Activated T-cell treated with anti-CD3 and anti-CD28 coated beads, Interleukin-2, amount 50 U/mL, for 1 hour (primary cell): ENCODE results near the gene PPP2R2B.

Experiments
- DNase-seq: peaks from one replicate; pipeline ENCODE4 v3.0.0-alpha.2; 2020

The PPP2R2B gene

GRCh38 chr5:146884066-146884626 lies 5.6 kb upstream of the PPP2R2B start:
- DNase-seq: no peak

- no peak for DNase-seq
These were observed 5.0 kb upstream of the PPP2R2B start for GRCh38 chr5:146883511-146883910.

GRCh38 chr5:146880966-146881365 lies 2.4 kb upstream of the PPP2R2B start:
- no peak for DNase-seq

- peak; percentile 35 for DNase-seq
These were observed 628 bp downstream of the PPP2R2B start for GRCh38 chr5:146877783-146878475.

- DNase-seq: peak; percentile 18
These were observed 1.3 kb downstream of the PPP2R2B start for GRCh38 chr5:146877178-146877681.

GRCh38 chr5:146873186-146873917 lies 5.2 kb downstream of the PPP2R2B start:
- DNase-seq: no peak

GRCh38 chr5:146872188-146872587 lies 6.4 kb downstream of the PPP2R2B start:
- DNase-seq: no peak

- no peak for DNase-seq
These were observed 10.4 kb downstream of the PPP2R2B start for GRCh38 chr5:146867996-146868708.

- DNase-seq: no peak
These were observed 12.3 kb downstream of the PPP2R2B start for GRCh38 chr5:146866263-146866662.

- DNase-seq: no peak
These were observed 15.9 kb downstream of the PPP2R2B start for GRCh38 chr5:146862641-146863040.

GRCh38 chr5:146860213-146860893 lies 18.2 kb downstream of the PPP2R2B start:
- DNase-seq: no peak

GRCh38 chr5:146852089-146852488 lies 26.5 kb downstream of the PPP2R2B start:
- DNase-seq: no peak

GRCh38 chr5:146851133-146851532 lies 27.4 kb downstream of the PPP2R2B start:
- DNase-seq: no peak

GRCh38 chr5:146849694-146850303 lies 28.8 kb downstream of the PPP2R2B start:
- no peak for DNase-seq

- DNase-seq: no peak
These were observed 30.4 kb downstream of the PPP2R2B start for GRCh38 chr5:146848133-146848532.

- DNase-seq: no peak
These were observed 38.5 kb downstream of the PPP2R2B start for GRCh38 chr5:146840016-146840415.

GRCh38 chr5:146836226-146836842 lies 42.2 kb downstream of the PPP2R2B start:
- DNase-seq: no peak

GRCh38 chr5:146832985-146833732 lies 45.4 kb downstream of the PPP2R2B start:
- DNase-seq: no peak

GRCh38 chr5:146828385-146828784 lies 50.2 kb downstream of the PPP2R2B start:
- no peak for DNase-seq

- no peak for DNase-seq
These were observed 50.7 kb downstream of the PPP2R2B start for GRCh38 chr5:146827901-146828300.

- DNase-seq: no peak
These were observed 53.5 kb downstream of the PPP2R2B start for GRCh38 chr5:146825033-146825432.
